Measurements from ENCODE around the gene SHD. TPM values are rescaled to one million over a fixed set of nuclear protein-coding genes. Genes with fewer than 3 reads are reported as not detected.

The SHD gene
- total RNA-seq, 1 donor from 2014 or later, result 0.74 TPM

GRCh38 chr19:4322942-4323665 lies 44.0 kb downstream of the SHD start:
- peaks cover 28% of the 10 kb centered on the region for H3K36me3 Mint-ChIP-seq (ENCODE audit: insufficient read depth)
- peaks cover 9% of the 10 kb centered on the region for H3K27me3 Mint-ChIP-seq
- H3K9me3 Mint-ChIP-seq (ENCODE audit: low read depth), result peaks cover 20% of the 10 kb centered on the region
- no peak overlapping the region for H3K4me3 Mint-ChIP-seq (ENCODE audit: low read depth)
- TF ChIP-seq, protein P1, sequence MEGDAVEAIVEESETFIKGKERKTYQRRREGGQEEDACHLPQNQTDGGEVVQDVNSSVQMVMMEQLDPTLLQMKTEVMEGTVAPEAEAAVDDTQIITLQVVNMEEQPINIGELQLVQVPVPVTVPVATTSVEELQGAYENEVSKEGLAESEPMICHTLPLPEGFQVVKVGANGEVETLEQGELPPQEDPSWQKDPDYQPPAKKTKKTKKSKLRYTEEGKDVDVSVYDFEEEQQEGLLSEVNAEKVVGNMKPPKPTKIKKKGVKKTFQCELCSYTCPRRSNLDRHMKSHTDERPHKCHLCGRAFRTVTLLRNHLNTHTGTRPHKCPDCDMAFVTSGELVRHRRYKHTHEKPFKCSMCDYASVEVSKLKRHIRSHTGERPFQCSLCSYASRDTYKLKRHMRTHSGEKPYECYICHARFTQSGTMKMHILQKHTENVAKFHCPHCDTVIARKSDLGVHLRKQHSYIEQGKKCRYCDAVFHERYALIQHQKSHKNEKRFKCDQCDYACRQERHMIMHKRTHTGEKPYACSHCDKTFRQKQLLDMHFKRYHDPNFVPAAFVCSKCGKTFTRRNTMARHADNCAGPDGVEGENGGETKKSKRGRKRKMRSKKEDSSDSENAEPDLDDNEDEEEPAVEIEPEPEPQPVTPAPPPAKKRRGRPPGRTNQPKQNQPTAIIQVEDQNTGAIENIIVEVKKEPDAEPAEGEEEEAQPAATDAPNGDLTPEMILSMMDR (IDR thresholded peaks at IDR 0.05; ENCODE audit: unreplicated experiment), result no peak
- H3K4me1 Mint-ChIP-seq (ENCODE audit: low read depth), result peaks cover 2% of the 10 kb centered on the region
- no peak overlapping the region for H3K27ac Mint-ChIP-seq
- no peak for DNase-seq (ENCODE audit: low spot score, unreplicated experiment)

- Mint-ChIP-seq H3K36me3 (ENCODE audit: insufficient read depth) (peaks cover 23% of the 10 kb centered on the region), H3K27ac (no peak overlapping the region), H3K27me3 (peaks cover 9% of the 10 kb centered on the region), H3K9me3 (ENCODE audit: low read depth) (peaks cover 16% of the 10 kb centered on the region), H3K4me3 (ENCODE audit: low read depth) (no peak overlapping the region), H3K4me1 (ENCODE audit: low read depth) (peaks cover 2% of the 10 kb centered on the region)
- no peak for DNase-seq (ENCODE audit: low spot score, unreplicated experiment)
- TF ChIP-seq, protein P1 (IDR thresholded peaks at IDR 0.05; ENCODE audit: unreplicated experiment), result no peak
Measured at GRCh38 chr19:4323692-4324091, 44.6 kb downstream of the SHD start.

GRCh38 chr19:4324228-4324627 lies 45.2 kb downstream of the SHD start:
- DNase-seq (ENCODE audit: low spot score, unreplicated experiment), result no peak
- peaks cover 12% of the 10 kb centered on the region for H3K9me3 Mint-ChIP-seq (ENCODE audit: low read depth)
- no peak overlapping the region for H3K27ac Mint-ChIP-seq
- H3K4me1 Mint-ChIP-seq (ENCODE audit: low read depth), result peaks cover 2% of the 10 kb centered on the region
- H3K36me3 Mint-ChIP-seq (ENCODE audit: insufficient read depth), result peaks cover 19% of the 10 kb centered on the region
- TF ChIP-seq, protein P1 (IDR thresholded peaks at IDR 0.05; ENCODE audit: unreplicated experiment), result no peak
- H3K4me3 Mint-ChIP-seq (ENCODE audit: low read depth), result no peak overlapping the region
- peaks cover 9% of the 10 kb centered on the region for H3K27me3 Mint-ChIP-seq

DNA sequence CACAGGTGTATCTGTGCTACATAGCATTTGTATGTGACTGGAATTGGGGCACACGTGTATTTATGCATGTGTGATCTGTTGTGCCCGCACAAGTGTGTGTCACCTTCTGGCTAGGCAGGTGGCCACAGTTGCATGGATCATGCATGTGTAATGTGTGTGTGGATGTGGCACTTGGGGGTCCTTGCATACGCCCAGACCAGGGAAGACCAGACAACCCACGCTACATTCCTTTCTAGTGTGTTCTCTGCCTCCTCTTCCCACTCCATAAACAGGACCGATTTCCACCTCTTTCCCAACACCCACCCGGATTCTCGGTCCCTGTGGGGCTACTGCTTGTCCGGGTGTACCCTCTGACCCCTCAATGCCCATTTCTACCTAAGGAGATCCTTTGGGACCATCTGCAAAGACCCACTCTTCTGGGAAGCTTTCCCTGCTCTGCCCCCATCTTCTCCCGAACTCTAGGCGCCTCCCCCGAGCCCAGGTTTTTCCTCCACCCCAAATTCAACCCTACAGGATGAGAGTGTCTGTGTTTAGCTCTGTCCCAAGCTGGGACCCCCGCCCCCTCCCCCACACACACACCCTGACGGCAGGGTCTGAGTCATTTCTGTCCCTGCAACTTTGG lies 47.3 kb downstream of the SHD start:
- TF ChIP-seq, protein P1 (IDR thresholded peaks at IDR 0.05; ENCODE audit: unreplicated experiment), result no peak
- peaks cover 9% of the 10 kb centered on the region for H3K27me3 Mint-ChIP-seq
- H3K27ac Mint-ChIP-seq, result no peak overlapping the region
- H3K36me3 Mint-ChIP-seq (ENCODE audit: insufficient read depth), result peaks cover 7% of the 10 kb centered on the region
- no peak for DNase-seq (ENCODE audit: low spot score, unreplicated experiment)
- no peak overlapping the region for H3K4me3 Mint-ChIP-seq (ENCODE audit: low read depth)
- H3K9me3 Mint-ChIP-seq (ENCODE audit: low read depth), result no peaks in the 10 kb centered on the region
- H3K4me1 Mint-ChIP-seq (ENCODE audit: low read depth), result peaks cover 2% of the 10 kb centered on the region

- no peak overlapping the region for H3K4me3 Mint-ChIP-seq (ENCODE audit: low read depth)
- H3K36me3 Mint-ChIP-seq (ENCODE audit: insufficient read depth), result peaks cover 7% of the 10 kb centered on the region
- H3K9me3 Mint-ChIP-seq (ENCODE audit: low read depth), result no peaks in the 10 kb centered on the region
- no peak for DNase-seq (ENCODE audit: low spot score, unreplicated experiment)
- H3K27ac Mint-ChIP-seq, result no peak overlapping the region
- H3K4me1 Mint-ChIP-seq (ENCODE audit: low read depth), result peaks cover 2% of the 10 kb centered on the region
- TF ChIP-seq, protein P1 (IDR thresholded peaks at IDR 0.05; ENCODE audit: unreplicated experiment), result no peak
- H3K27me3 Mint-ChIP-seq, result peaks cover 9% of the 10 kb centered on the region
Measured at GRCh38 chr19:4326837-4327251, 47.8 kb downstream of the SHD start.
